GM21825 (cell line): Measurements from ENCODE around the gene HOXA9.

ENCODE experiments used
- ATAC-seq: cut with Tn5 transposase; IDR thresholded peaks from one replicate; pipeline ENCODE4 v1.9.1; 2021; ENCODE audit warnings: mild to moderate bottlenecking, moderate library complexity; ENCODE audit not compliant: unreplicated experiment

HOXA9 gene

GRCh38 chr7:27166531-27167505 is 1.5 kb upstream of the HOXA9 start:
- no peak for ATAC-seq

DNA sequence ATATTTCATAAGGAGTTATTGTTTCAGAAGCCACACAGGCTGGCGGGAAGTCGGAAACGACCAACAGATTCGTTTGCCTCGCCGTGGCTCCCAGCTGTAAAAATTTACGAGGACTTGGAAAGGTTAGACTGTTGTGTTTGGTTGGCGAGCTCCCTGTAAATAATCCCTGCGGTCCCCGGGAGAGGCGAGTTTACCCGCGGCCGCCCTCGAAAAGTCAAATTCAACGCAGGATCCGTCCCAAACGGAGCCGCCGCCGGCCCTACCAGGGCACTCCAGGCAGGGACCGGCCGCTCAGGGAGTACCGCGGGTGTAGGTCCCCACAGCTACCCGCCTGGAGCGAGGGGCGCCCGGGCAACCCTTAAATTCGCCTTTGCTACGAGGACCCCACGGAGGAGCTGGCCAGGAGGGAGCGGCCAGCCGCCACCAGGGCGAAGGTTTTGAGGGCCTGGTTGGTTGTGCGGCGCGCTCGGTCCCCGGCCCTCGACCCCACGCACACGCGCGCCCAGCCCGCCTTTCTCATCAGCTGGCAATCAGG is 726 bp upstream of the HOXA9 start:
- no peak for ATAC-seq

DNA sequence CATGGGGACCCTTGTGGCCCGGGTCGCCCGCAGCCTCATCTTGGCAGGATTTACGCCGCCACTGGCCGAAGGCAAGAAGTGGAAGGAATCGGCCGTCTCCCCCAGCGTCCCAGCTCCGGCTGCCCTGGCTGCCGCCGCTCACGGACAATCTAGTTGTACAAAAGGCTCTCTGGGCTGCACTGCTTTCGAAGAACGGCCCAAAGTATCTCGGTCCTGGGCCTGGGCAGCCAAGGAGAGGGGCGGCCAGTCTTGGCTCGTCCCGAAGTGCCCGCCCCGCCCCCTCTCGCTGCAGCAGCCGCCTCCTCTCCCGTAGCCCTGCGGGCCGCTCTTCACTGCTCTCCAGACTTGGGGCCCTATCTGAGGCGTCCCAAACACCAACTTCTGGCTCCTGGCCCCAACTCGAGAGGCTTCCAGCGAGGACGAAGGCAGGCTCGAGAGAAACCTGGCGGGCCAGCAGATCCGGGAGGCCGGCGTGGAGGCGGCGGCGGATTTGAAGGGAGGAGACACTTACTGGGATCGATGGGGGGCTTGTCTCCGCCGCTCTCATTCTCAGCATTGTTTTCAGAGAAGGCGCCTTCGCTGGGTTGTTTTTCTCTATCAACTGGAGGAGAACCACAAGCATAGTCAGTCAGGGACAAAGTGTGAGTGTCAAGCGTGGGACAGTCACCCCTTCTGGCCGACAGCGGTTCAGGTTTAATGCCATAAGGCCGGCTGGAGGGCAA is 809 bp downstream of the HOXA9 start:
- no peak for ATAC-seq

GRCh38 chr7:27164045-27164366 is 1.3 kb downstream of the HOXA9 start:
- no peak for ATAC-seq

DNA sequence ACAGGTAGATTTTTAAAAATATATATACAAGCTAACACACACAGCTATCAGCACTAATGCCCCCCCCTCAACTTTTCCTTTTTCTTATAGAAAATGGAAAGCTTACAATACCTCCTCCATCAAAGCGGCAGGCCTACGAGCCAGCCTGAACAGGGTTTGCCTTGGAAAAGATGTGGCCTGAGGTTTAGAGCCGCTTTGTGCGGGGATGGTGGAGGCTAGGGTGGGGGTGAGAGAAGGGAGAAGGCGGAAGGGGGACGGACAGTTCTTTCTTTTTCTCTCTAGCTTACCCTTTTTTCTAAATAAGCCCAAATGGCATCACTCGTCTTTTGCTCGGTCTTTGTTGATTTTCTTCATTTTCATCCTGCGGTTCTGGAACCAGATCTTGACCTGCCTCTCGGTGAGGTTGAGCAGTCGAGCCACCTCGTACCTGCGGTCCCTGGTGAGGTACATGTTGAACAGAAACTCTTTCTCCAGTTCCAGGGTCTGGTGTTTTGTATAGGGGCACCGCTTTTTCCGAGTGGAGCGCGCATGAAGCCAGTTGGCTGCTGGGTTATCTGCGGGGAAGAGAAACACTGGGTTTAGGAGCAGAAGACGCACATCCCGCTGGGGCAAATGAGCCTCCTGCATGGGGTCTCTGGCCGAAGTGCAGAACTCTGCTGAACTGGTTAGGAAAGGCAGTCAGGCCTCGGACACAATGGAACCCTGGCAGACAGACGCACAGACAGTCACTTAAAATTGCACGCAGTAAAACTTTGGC is 1.9 kb downstream of the HOXA9 start:
- ATAC-seq, result no peak

DNA sequence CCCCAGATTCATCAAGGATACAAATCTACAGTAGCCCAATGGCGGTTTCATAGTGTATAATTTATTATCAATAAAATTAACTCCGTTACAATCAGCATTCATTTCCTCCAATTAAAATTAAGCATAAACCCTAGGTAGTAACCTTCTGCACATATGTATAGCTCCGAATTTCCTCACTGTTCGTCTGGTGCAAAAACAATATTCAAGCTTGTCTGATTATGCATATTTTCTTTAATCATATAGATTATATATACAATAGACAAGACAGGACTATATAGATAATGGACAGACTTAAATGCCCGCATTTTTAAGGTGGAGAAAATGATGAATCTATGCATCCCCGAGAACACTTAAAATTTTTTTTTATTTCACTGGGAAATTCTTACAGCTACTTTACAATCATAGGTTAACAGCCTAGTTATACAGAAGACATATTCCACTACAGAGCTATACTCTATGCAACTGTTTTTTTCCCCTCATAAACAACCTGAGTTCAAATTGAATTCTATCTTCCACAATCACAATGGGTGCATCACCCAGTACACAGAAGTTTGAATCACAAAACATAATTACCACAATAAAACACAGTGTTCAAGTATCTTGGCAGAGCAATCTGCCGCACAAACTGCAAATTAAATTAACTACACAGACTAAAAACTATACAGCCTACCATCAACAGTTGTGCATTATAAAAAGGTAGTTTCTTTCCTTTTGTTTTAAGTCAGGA is 2.6 kb downstream of the HOXA9 start:
- no peak for ATAC-seq

DNA sequence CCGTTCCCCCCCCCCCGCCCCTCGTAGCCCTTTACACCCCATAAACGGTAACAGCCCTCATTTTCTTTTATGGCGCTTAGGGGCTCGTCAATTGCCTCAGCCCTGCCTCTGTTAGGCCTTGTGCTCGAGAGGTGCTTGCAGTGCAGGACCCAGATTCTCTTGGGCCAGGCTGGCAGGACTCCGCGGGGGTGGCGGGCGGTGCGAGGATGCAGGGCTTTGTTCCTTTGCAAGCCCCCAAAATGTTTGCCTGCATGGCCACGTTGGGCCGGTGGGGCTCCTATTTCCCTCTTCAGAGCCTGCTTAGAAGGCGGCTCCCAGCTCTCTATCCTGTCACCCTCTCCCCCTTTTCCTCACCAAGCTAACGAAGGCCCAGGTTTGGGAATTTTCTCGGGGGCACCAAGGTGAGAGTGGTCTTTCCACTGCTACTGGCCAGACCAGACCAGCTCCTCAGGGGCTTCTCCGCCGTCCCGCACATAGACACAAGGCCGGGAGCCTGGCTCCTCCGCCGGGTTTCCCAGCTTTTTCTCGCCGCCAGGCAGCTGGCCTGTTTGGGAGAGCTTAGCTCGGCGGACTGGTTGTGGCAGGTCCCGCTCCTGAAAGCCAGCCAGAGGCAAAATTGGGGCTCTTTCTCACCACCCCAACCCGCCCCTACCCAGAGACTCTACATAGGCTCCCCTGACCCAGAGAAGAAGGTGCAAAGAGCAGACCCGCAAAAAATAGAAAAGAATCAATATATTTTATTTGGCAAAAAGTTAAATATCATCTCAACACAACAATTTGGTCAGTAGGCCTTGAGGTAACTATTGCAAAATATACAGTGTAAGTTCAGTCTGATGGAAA is 3.4 kb downstream of the HOXA9 start:
- ATAC-seq, result no peak

DNA sequence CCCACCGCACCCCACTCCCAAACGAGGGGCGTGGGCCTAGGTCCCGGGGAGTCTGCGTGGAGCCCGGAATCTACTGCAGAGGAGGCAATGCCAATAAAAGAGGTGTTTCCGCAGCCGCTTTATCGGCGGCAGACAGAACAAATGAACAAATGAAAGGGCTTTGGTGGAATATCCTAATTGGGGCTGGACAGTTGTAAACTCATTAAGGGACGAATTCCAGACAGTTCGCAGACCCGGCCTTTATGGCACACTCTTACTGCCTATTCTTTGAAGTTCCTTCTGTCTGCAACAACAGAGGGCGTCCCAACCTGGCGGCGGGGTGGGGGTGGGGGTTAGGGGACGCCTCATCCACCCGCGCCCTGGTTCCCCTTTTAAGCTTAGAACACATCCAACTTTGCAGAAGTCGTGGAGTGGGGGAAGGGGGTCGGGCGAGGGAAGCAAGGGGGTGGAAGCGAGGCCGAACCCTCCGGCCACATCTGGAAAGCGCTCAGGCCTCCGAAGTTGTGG is 4.1 kb downstream of the HOXA9 start:
- no peak for ATAC-seq

DNA sequence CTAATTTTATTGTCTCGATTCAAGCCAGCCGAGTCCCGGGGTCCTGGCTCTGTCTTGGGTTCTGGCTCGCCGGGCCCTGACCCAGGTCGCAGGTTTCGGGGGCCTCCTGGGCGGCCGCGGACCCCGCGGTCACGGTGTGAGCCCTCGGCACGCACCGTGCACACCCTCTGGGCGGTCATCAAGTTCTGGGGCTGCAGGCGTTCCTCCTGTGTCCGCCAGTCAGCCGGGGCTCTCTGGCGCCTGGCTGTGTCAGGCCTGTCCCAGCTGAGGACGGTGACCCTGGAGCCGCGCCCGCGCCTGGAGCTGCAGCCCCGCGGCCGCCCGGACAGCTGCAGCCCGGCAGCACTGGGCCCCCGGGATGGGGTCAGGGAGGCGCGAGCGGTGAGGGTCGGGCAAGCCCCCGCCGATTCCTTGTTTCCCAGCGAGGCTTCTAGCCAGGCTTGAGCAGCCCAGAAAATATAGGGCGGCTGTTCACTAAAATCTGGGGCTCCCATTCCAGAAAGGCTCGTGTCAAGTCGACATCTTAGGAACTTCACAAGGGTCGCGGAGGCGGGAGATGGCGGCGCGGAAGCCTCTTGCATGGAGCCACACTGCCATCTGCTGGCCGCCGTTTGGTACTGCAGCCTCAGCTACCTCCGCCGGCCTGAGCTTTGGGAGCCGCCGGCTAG is 4.7 kb downstream of the HOXA9 start:
- peak; percentile 63 for ATAC-seq

- no peak for ATAC-seq
Measured at GRCh38 chr7:27160145-27160545, 5.2 kb downstream of the HOXA9 start.

DNA sequence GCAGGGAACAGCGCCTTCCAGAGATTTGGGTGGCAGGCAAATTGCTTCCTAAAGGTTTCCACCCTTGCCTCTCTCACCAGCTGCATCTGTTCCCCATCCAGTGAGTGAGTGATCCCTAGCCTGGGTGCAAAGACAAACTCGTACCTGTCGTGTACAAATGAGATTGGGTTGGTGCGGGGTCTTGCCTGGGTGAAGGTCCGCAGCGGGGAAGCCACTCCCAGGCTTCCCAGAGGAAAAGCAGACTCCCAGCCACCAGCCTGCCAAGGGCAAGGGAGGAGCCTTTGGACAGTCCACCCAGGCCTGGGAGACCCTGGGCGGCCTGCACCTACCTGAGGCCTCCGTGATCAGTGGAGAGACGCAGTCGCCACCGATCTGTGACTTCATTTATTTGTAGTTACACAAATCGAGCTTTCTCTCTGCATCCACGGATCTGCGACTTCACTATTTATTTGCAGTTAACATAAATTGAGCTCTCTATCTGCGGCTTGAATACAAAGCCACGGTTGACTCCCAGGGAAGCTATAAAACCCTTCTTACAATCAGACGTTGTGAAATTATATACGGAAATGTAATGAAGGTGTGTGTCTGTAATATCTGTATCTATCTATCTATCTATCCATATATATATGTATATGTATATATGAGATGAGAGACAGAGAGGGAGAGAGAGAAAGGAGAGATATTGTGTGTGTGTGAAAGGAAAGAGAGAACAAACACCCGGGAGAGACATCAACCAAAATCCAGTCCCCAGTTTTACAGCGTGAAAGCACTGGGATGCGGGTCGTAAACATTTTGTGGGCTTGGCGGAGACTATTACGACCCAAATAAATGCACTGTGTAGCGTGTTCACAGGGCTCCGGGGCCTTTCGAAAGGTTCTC is 5.8 kb downstream of the HOXA9 start:
- no peak for ATAC-seq

- ATAC-seq, result no peak
Measured at GRCh38 chr7:27158436-27159265, 6.7 kb downstream of the HOXA9 start.

DNA sequence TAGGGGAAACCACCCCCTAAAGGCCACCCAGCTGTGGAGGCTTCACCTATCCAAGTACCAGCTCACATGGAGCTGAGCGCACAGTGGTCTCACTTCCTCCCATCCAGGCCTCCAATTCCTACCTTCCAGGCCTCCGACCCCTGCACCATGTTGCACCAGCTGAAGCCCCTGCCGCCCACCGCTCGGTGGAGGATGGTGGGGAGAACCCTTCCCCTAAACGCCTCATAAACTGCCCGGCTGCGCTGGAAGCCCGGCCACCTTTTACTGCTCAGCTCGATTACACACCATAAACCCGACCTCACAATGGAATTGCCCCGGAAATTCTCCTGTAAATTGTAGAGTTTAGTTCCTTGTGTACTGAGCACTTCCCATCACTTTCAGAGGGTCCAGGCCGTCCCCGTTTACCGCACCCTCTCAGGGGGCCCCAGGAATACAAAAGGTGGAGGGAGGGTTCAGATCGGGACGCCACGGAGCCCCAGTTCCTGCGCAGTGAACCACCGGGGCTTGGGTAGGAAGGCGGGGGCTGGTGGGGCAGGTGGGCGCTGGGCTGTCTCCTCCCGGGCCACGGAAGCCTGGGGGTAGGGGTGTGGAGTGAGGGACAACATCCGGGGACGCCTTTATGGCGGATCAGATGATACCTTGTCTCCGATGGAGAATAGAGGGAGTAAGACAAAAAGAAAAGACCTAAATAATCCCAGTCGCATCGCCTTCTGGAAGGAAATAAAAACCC is 7.5 kb downstream of the HOXA9 start:
- no peak for ATAC-seq

- ATAC-seq, result no peak
Measured at GRCh38 chr7:27156916-27157701, 8.2 kb downstream of the HOXA9 start.

GRCh38 chr7:27156508-27156898 is 8.8 kb downstream of the HOXA9 start, which contains the start of gene HOXA7:
Gene HOXA7, minus strand, starts transcription at chr7:27156675. Its CDS starts 130 bp downstream, at chr7:27156545.
- ATAC-seq, result no peak
